Ectodermal cell (in vitro differentiated cells): ENCODE measurements around the gene YARS1. TPM values are rescaled to one million over a fixed set of nuclear protein-coding genes. Genes with fewer than 3 reads are reported as not detected.

ENCODE experiments used
- H3K27ac ChIP-seq: 2 replicates; pipeline ENCODE4 v1.7.0; 2013; ENCODE audit warnings: mild to moderate bottlenecking, low read depth, low read length; ENCODE audit not compliant: insufficient read depth, poor library complexity, severe bottlenecking
- H3K27me3 ChIP-seq: 2 replicates; pipeline ENCODE4 v1.7.0; 2013; ENCODE audit warnings: mild to moderate bottlenecking, low read length; ENCODE audit not compliant: insufficient read depth, control insufficient read depth, poor library complexity, severe bottlenecking
- H3K36me3 ChIP-seq: one replicate; pipeline ENCODE4 v1.7.0; 2013; ENCODE audit warnings: low read length; ENCODE audit not compliant: control insufficient read depth, insufficient read depth
- H3K4me1 ChIP-seq: one replicate; pipeline ENCODE4 v1.7.0; 2013; ENCODE audit warnings: low read length; ENCODE audit not compliant: control insufficient read depth, insufficient read depth
- H3K4me3 ChIP-seq: 2 replicates; pipeline ENCODE4 v1.7.0; 2013; ENCODE audit warnings: low read depth, low read length, control low read depth; ENCODE audit not compliant: insufficient read depth
- H3K9me3 ChIP-seq: 2 replicates; pipeline ENCODE4 v1.7.0; 2013; ENCODE audit warnings: mild to moderate bottlenecking, low read length, moderate library complexity; ENCODE audit not compliant: control insufficient read depth
- WGBS, 2 experiments: methylation state at CpG; one replicate each; pipeline ENCODE4 v1.1.7; 2013; ENCODE audit warnings: missing lambda C conversion rate in 2 of 2; 5-methylcytosine and 5-hydroxymethylcytosine counted together
- polyA plus RNA-seq, 4 experiments: library from polyadenylated mRNA; stranded (reverse); fragments of 50-300 nt; gene quantifications; one replicate each; pipeline ENCODE4 v1.2.3, GENCODE V29; 2013

Gene YARS1
- polyA plus RNA-seq (2013, experiment 1 of 4): 95.1 TPM
- 112 TPM for polyA plus RNA-seq (2013, experiment 2 of 4)
- polyA plus RNA-seq (2013, experiment 3 of 4): 75.9 TPM
- polyA plus RNA-seq (2013, experiment 4 of 4): 89.1 TPM

DNA sequence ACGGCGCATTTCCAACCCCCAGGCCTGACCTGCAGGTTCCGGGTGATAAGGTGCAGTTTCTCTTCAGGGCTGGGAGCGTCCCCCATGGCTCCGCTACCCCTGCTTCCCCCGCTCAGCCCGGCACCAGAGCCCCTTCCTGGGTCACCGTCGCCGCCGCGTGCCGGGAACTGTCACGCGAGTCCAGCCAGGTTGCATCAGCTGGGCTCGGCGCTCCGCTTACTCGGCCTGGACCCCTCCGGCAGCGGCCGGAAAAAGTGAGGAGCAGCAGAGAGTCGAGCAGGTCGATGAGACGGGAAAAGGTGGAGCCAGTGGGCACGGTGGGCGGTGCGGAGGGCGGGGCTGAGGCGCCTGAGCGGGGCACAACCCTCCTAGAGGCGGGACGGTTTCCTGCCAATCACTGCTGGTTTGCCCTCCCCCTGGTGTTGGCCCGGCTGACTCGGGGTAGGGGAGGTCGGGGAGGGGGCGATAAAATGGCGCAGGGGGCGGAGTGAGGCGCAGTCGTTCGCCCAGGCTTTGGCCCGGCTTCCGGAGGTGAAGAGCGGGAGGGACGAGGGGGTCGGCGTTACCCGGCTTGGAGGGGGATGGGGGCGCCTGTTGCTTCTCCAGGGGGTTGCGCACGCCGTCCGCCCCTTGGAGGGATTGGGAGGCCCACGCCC is at the start of gene YARS1, which contains the start of gene S100PBP:
Gene YARS1, minus strand, starts transcription at position 200 of the 656 bp plus-strand sequence. Its CDS starts 114 bp downstream, at position 86.
Gene S100PBP, plus strand, starts transcription at position 495 of the 656 bp plus-strand sequence. CDS start 8,447 bp downstream, outside the sequence.
- H3K4me3 ChIP-seq: peak within 1 kb of the TSS; percentile 95
- no peaks in the 10 kb centered on the region for H3K9me3 ChIP-seq
- no peaks in the 10 kb centered on the region for H3K36me3 ChIP-seq
- 0 to 1% methylated on average over 55 of the region's 55 CpGs for WGBS, 2 experiments
- H3K27me3 ChIP-seq: no peaks in the 10 kb centered on the region
- peak within 1 kb of the TSS; percentile 95 for H3K27ac ChIP-seq
- peaks cover 10% of the 10 kb centered on the region for H3K4me1 ChIP-seq

DNA sequence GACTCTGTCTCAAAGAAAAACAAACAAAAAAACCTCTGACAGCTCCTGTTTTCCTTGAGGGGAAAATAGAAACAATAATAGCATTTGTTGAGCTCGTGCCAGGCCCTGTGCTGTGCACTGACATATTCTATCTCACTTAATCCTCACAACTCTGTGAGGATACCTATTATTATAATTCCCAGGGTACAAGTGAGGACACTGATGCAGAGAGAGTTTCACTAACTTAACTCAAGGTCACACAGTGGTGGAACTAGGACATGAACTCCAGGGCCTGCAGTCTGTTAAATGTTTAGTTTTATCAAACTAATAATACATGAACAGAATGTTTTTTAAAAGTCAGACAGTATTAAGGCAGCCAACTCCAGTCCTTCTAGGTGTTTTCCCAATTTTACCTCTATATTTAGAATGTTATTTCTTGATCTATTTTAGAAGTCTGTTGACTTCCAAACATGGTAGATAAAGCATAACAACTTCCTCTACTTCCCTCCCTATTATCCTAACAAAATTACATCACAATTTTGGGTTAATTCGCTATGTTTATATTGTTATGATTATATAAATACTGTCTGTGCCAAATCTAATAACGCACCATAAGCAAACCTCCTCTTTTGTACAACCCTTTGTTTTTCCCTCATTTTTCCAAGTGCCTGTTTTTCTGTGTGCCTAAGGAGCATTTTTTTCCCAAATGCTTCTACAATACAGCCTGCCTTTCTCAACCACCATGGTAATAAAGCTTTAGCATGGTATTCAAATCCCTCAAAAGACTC is 48.7 kb upstream of the YARS1 start:
- Histone ChIP-seq H3K9me3 (no peaks in the 10 kb centered on the region), H3K4me3 (no peak overlapping the region), H3K27ac (peak overlapping the region; percentile 40), H3K36me3 (peaks cover 10% of the 10 kb centered on the region), H3K27me3 (peaks cover 11% of the 10 kb centered on the region), H3K4me1 (peaks cover 20% of the 10 kb centered on the region)
- WGBS, 2 experiments: 94 to 98% methylated on average over 2 of the region's 3 CpGs

DNA sequence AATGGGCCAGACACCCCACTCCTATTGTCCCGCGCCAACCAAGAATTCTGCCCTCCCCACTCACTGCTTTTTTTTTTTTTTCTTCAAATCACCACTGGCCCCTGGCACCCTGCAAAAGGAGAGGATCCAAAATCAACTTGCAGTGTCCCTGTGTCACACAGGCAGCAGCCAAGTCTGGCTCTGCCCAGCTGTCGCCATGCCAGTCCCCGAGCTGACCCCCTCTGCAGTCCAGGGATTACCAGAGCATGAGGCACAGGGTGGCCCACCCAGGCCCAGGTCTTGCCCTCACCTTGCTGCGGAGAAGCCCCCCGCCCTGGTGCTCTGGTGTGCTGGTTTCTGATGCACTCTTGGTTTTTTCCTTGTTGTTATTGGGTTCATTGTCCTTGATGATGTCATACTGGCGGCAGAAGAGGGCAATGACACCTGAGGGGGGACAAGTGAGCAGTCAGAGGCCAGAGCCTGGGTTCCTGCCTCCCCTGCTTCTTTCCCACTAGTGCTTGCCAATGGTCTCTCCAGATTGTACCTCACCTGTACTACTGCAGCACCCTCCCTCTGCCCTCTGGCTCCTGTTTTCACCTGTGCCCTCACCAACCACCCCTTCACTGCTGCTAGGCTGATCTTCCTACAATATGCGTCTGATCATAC is 47.3 kb upstream of the YARS1 start:
- Histone ChIP-seq H3K36me3 (peaks cover 10% of the 10 kb centered on the region), H3K4me1 (peaks cover 11% of the 10 kb centered on the region), H3K4me3 (no peak overlapping the region), H3K9me3 (no peaks in the 10 kb centered on the region), H3K27ac (peak overlapping the region; percentile 20), H3K27me3 (peaks cover 2% of the 10 kb centered on the region)
- WGBS, 2 experiments: 92 to 96% methylated on average over 8 of the region's 8 CpGs

DNA sequence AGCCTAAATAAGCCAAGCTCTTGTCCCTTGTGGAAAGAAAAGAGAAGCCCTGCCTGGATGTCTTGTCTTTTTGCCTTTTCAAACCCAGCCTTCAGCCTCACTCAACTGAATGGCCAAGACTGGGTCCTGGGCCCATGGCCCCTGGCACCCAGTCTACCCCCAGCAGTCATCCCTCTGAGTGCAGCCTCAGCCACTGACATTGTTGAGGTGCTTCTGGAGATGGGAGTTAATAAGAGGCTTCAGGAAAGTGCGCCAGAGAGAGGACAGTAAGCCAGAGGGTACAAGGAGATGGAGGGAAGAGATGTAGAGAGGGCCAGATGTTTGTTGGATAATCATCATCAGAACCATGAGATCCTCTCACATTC is 46.7 kb upstream of the YARS1 start:
- H3K27ac ChIP-seq: no peak overlapping the region
- H3K27me3 ChIP-seq: no peaks in the 10 kb centered on the region
- no peaks in the 10 kb centered on the region for H3K9me3 ChIP-seq
- H3K4me3 ChIP-seq: no peak overlapping the region
- peaks cover 10% of the 10 kb centered on the region for H3K36me3 ChIP-seq
- 94 to 100% methylated on average over 1 of the region's 1 CpG for WGBS, 2 experiments
- H3K4me1 ChIP-seq: peaks cover 11% of the 10 kb centered on the region

DNA sequence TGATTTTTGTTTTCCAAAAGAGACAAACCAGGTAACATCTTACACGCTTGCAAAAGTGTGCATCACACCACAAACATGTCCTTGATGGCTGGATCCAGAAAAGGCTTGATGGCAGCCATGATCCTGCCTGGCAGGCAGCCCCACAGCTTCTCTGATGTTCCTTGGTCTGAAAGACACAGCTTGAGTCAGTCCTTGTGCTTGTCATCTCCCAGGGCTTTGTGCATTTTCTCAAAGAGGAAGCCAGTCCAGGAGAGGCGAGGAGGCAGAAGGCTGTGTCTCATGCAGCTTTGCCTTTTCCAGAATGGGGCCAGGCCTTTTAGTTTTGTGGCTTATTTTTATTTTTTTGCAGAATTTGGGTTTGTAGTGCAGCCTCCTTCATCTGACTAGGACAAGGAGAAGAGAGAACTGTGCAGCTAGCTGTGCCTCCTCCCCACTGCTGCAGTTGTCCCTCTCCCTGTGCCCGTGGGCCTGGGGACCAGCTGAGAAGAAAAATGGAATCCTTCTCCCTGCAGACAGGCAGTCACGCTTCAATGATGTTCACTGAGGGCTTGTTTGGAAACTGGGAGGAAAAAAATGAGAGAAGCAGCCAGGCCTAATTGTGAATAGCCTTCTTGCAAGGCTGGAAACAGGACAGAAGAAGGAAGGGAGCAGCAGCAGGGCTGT is 46.2 kb upstream of the YARS1 start:
- H3K4me3 ChIP-seq: no peak overlapping the region
- no peaks in the 10 kb centered on the region for H3K27me3 ChIP-seq
- H3K4me1 ChIP-seq: peaks cover 11% of the 10 kb centered on the region
- no peaks in the 10 kb centered on the region for H3K9me3 ChIP-seq
- H3K27ac ChIP-seq: no peak overlapping the region
- 78 to 86% methylated on average over 4 of the region's 4 CpGs for WGBS, 2 experiments
- H3K36me3 ChIP-seq: peaks cover 10% of the 10 kb centered on the region

DNA sequence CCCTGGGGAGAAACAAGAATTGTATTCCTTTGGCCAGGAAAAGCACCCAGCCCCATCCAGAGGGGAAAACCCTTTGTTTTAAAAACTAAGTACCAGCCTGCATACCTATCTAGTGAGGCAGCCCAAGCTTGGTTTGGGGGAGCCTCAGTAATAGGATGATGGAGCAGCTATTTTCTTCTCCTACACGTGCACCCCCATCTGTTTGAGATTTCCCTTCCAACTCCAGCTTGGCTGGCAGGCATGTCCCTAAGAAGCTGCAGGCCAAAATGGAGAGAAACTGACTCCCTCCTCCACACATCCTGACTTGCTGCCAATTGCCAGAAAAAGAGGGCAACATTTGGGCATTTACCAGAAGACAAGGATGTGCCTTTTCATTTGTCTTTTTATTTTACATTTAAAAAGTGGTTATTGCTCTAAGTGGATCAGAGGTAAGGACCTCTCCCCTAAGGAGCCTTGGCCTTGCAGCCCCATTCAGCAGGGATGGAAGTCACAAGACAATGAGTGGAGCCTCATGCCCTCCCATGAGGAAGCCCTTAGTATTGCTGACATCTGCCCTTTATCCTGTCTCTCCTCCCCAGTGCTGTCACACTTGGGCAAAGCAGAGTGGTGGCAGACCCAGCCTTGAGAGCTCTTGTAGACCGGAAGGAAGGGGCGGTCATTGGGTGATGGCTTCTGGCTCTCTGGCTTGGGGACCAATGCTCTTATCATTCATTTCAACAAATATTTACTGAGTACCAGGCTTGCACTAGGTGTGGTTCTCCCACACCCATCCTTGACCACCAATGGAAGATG is 44.9 kb upstream of the YARS1 start:
- H3K4me1 ChIP-seq: peaks cover 11% of the 10 kb centered on the region
- H3K4me3 ChIP-seq: no peak overlapping the region
- H3K9me3 ChIP-seq: no peaks in the 10 kb centered on the region
- peaks cover 10% of the 10 kb centered on the region for H3K36me3 ChIP-seq
- no peak overlapping the region for H3K27ac ChIP-seq
- WGBS, 2 experiments: 86 to 89% methylated on average over 3 of the region's 3 CpGs
- no peaks in the 10 kb centered on the region for H3K27me3 ChIP-seq

DNA sequence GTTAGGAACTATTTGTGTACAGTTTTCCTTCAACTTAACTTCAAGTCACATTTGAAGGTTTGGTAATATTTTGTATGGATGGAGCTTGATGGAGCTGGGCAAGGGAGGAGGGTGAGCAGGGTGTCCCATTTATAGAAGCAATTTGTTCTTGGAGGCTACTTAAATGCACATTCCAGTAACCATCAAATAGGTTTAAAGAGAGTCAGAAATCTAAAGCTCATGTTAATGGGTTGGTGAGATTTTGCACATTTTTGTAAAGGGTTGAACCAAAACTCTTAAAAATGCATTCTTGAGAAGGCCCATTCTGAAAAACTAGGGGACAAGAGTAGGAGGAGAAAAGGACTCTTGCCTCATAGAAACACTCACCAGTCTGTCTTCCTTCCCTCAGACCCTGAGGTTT is 43.4 kb upstream of the YARS1 start:
- Histone ChIP-seq H3K36me3 (peaks cover 10% of the 10 kb centered on the region), H3K27me3 (no peaks in the 10 kb centered on the region), H3K9me3 (no peaks in the 10 kb centered on the region), H3K27ac (no peak overlapping the region), H3K4me1 (peaks cover 11% of the 10 kb centered on the region), H3K4me3 (no peak overlapping the region)

DNA sequence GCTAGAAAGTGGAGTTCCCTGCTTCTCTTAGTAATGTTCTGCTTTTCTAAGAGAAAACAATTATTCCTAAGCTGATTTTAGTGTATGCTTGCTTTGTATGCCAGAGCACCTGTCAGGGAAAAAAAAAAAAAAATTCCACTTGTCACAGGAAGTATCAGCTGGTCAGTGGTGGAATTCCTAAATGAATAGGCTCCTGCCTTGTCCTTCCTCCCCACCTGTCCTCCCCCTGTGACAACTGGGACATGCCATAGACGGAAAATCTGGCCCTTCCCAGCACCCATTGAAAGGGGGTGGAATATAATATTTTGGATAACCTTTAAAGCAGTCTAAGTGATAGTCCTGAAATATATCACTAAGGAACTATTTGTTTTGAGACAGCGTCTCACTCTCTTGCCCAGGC is 42.8 kb upstream of the YARS1 start:
- Histone ChIP-seq H3K27ac (no peak overlapping the region), H3K36me3 (peaks cover 14% of the 10 kb centered on the region)
- WGBS, 2 experiments: 95 to 99% methylated on average over 2 of the region's 2 CpGs

DNA sequence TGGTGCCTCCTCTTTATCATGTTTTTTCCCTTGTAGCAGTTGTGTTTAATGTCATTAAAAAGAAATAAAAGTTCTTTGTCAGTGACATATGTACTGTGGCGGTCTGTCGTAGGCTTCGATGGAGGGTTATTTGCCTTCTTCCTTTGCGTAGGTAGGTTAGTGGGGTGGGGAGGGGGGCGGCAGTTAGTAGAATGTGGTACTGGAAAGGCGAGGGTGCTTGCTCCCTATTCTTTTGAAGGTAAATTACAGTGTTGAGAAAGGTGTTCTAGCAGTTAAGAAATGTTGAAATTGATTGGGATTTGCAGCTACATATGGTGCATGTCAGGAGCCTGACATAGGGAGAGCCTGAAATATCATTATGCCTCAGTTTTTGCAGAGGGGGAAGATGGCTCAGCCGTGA is 41.6 kb upstream of the YARS1 start:
- no peak overlapping the region for H3K27ac ChIP-seq
- no peaks in the 10 kb centered on the region for H3K27me3 ChIP-seq
- peaks cover 7% of the 10 kb centered on the region for H3K4me1 ChIP-seq
- no peak overlapping the region for H3K4me3 ChIP-seq
- 91 to 94% methylated on average over 7 of the region's 7 CpGs for WGBS, 2 experiments
- H3K36me3 ChIP-seq: peaks cover 17% of the 10 kb centered on the region
- H3K9me3 ChIP-seq: no peaks in the 10 kb centered on the region

More for the DNA sequence above, 42.8 kb upstream of the YARS1 start:
- Histone ChIP-seq H3K4me1 (peaks cover 11% of the 10 kb centered on the region), H3K27me3 (no peaks in the 10 kb centered on the region), H3K9me3 (no peaks in the 10 kb centered on the region), H3K4me3 (no peak overlapping the region)
